Trophoblast cell (in vitro differentiated cells and primary cell): ENCODE results near the gene NCAM2.

Experiments used
- DNase-seq, 2 donors: peaks; one replicate each; pipeline ENCODE4 v3.0.0-alpha.2; 2016
- H2AFZ ChIP-seq: 2 replicates; pipeline ENCODE4 v1.6.1; 2013; ENCODE audit warnings: low read length, moderate library complexity, mild to moderate bottlenecking; ENCODE audit not compliant: insufficient read depth, poor library complexity
- H2AK5ac ChIP-seq: 2 replicates; pipeline ENCODE4 v1.6.1; 2013; ENCODE audit warnings: mild to moderate bottlenecking, low read length
- H2BK120ac ChIP-seq: 2 replicates; pipeline ENCODE4 v1.6.1; 2013; ENCODE audit warnings: low read length, mild to moderate bottlenecking, moderate library complexity; ENCODE audit not compliant: insufficient read depth, poor library complexity
- H2BK12ac ChIP-seq: 2 replicates; pipeline ENCODE4 v1.6.1; 2013; ENCODE audit warnings: mild to moderate bottlenecking, low read length, moderate library complexity
- H2BK5ac ChIP-seq: 2 replicates; pipeline ENCODE4 v1.6.1; 2013; ENCODE audit warnings: low read length, low read depth, moderate library complexity, mild to moderate bottlenecking; ENCODE audit not compliant: poor library complexity
- H3K14ac ChIP-seq: 2 replicates; pipeline ENCODE4 v1.6.1; 2013; ENCODE audit warnings: mild to moderate bottlenecking, low read length
- H3K18ac ChIP-seq: 2 replicates; pipeline ENCODE4 v1.6.1; 2013; ENCODE audit warnings: mild to moderate bottlenecking, low read length
- H3K23ac ChIP-seq: 2 replicates; pipeline ENCODE4 v1.6.1; 2013; ENCODE audit warnings: low read length
- H3K27ac ChIP-seq: 2 replicates; pipeline ENCODE4 v1.5.1; 2013; ENCODE audit warnings: low read depth, mild to moderate bottlenecking, inconsistent platforms, low read length, moderate library complexity
- H3K27me3 ChIP-seq: 2 replicates; pipeline ENCODE4 v1.6.1; 2013; ENCODE audit warnings: inconsistent platforms, mild to moderate bottlenecking, low read length, moderate library complexity; ENCODE audit not compliant: insufficient read depth
- H3K36me3 ChIP-seq, 2 experiments: 1 replicate in 1 of 2; 2 replicates in 1 of 2; pipeline ENCODE4 v1.6.1; 2013; ENCODE audit warnings: low read length in 2 of 2, mild to moderate bottlenecking in 2 of 2, moderate library complexity in 1 of 2; ENCODE audit not compliant: insufficient read depth in 2 of 2, control insufficient read depth in 1 of 2
- H3K4ac ChIP-seq: 2 replicates; pipeline ENCODE4 v1.6.1; 2013; ENCODE audit warnings: low read depth, mild to moderate bottlenecking, low read length, moderate library complexity
- H3K4me1 ChIP-seq, 2 experiments: 1 replicate in 1 of 2; 2 replicates in 1 of 2; pipeline ENCODE4 v1.6.1; 2013; ENCODE audit warnings: low read length in 2 of 2, mild to moderate bottlenecking in 2 of 2, moderate library complexity in 1 of 2; ENCODE audit not compliant: insufficient read depth in 2 of 2, control insufficient read depth in 1 of 2
- H3K4me2 ChIP-seq: 2 replicates; pipeline ENCODE4 v1.6.1; 2013; ENCODE audit warnings: inconsistent platforms, mild to moderate bottlenecking, low read length, moderate library complexity
- H3K4me3 ChIP-seq: 2 replicates; pipeline ENCODE4 v1.5.1; 2013; ENCODE audit warnings: mild to moderate bottlenecking, low read depth, low read length, inconsistent platforms
- H3K79me1 ChIP-seq: one replicate; pipeline ENCODE4 v1.6.1; 2013; ENCODE audit warnings: low read length
- H3K79me2 ChIP-seq: 2 replicates; pipeline ENCODE4 v1.6.1; 2013; ENCODE audit warnings: low read length, mild to moderate bottlenecking; ENCODE audit not compliant: control insufficient read depth, insufficient read depth, poor library complexity
- H3K9ac ChIP-seq: 2 replicates; pipeline ENCODE4 v1.6.1; 2013; ENCODE audit warnings: mild to moderate bottlenecking, low read length
- H3K9me3 ChIP-seq: 2 replicates; pipeline ENCODE4 v1.6.1; 2013; ENCODE audit warnings: low read depth, mild to moderate bottlenecking, control low read depth, inconsistent platforms, low read length; ENCODE audit not compliant: insufficient read depth
- H4K12ac ChIP-seq: 2 replicates; pipeline ENCODE4 v1.6.1; 2013; ENCODE audit warnings: low read depth, mild to moderate bottlenecking, low read length, moderate library complexity
- H4K8ac ChIP-seq: 2 replicates; pipeline ENCODE4 v1.6.1; 2013; ENCODE audit warnings: low read depth, mild to moderate bottlenecking, low read length, moderate library complexity
- H4K91ac ChIP-seq: one replicate; pipeline ENCODE4 v1.6.1; 2013; ENCODE audit warnings: low read depth, mild to moderate bottlenecking, low read length, moderate library complexity
- WGBS: extraction: QIAGEN DNeasy Blood & Tissue Kit; methylation state at CpG from one replicate; pipeline ENCODE4 v1.1.7; 2013; ENCODE audit warnings: missing lambda C conversion rate; ENCODE audit not compliant: insufficient read length, insufficient coverage; ENCODE audit errors: extremely low coverage; 5-methylcytosine and 5-hydroxymethylcytosine counted together

Gene NCAM2

DNA sequence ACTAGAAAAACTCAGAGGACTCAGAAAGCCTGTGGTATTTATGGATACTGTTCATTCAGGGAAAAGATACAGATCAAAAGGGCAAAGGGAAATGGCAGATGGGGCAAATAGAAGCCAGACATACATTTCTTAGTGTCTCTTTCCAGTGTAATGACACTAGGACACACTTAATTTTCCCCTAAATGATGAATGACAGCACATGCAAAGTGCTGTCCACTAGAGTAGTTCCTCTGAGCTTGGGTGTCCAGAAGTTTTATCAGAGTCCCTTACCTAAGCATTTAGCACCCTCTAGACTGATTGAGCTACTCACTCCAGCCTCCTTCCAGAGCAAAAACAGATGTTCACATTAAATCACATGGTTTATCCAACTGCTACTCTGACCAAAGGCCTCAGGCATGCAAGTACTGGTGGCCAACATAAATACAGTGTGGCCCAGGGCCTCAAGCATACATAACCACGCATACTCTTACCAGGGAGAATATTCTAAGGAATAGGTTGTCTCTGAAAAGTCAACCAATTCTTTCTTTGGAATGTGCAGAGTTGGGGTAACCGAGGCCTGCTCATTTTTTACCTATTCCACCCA is 166.9 kb downstream of the NCAM2 start:
- Histone ChIP-seq H3K9ac (no peak overlapping the region), H4K91ac (no peak overlapping the region), H3K23ac (no peak overlapping the region), H3K4me2 (no peak overlapping the region), H2AFZ (no peak overlapping the region), H3K79me1 (no peaks in the 10 kb centered on the region), H3K14ac (no peak overlapping the region), H3K9me3 (no peaks in the 10 kb centered on the region), H3K4ac (no peak overlapping the region), H3K4me1 (no peaks in the 10 kb centered on the region), H3K36me3 (no peaks in the 10 kb centered on the region), H3K79me2 (no peaks in the 10 kb centered on the region), H4K8ac (no peak overlapping the region), H2AK5ac (no peak overlapping the region), H4K12ac (no peak overlapping the region), H2BK5ac (no peak overlapping the region), H2BK120ac (no peak overlapping the region), H3K27ac (no peak overlapping the region), H3K18ac (no peak overlapping the region), H2BK12ac (no peak overlapping the region), H3K27me3 (no peaks in the 10 kb centered on the region), H3K4me3 (no peak overlapping the region)
- no CpG with 5 or more reads among the region's 2 CpGs for WGBS
- no peak for DNase-seq

DNA sequence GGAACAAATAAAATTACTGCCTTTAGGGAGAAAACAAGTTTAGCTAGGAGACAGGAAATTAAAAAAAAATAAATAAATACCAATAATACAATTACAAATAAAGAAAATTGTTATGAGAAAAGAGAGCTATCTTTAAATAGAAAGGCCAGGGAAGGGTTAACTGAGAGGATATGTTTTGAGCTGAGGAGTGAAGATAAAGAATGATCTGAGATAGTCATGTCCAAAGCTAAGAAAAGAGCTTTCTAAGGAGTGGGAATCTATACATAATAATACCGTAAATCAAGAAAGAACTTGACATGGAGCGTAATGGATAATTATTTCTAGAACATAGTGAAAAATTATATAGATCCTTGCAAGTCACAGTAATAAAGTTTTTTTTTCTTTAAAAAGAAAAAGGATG is 176.5 kb downstream of the NCAM2 start:
- Histone ChIP-seq H3K4me3 (no peak overlapping the region), H2AFZ (no peak overlapping the region), H3K9me3 (no peaks in the 10 kb centered on the region), H3K79me2 (no peaks in the 10 kb centered on the region), H3K79me1 (no peaks in the 10 kb centered on the region), H3K18ac (no peak overlapping the region), H3K9ac (no peak overlapping the region), H2BK5ac (no peak overlapping the region), H4K91ac (no peak overlapping the region), H3K27ac (no peak overlapping the region), H3K4ac (no peak overlapping the region), H3K4me2 (no peak overlapping the region), H3K23ac (no peak overlapping the region), H3K14ac (no peak overlapping the region), H3K27me3 (no peaks in the 10 kb centered on the region), H3K4me1 (no peaks in the 10 kb centered on the region), H2BK120ac (no peak overlapping the region), H2BK12ac (no peak overlapping the region), H4K12ac (no peak overlapping the region), H3K36me3 (no peaks in the 10 kb centered on the region), H2AK5ac (no peak overlapping the region), H4K8ac (no peak overlapping the region)
- WGBS = no CpG with 5 or more reads among the region's 2 CpGs
- no peak for DNase-seq

DNA sequence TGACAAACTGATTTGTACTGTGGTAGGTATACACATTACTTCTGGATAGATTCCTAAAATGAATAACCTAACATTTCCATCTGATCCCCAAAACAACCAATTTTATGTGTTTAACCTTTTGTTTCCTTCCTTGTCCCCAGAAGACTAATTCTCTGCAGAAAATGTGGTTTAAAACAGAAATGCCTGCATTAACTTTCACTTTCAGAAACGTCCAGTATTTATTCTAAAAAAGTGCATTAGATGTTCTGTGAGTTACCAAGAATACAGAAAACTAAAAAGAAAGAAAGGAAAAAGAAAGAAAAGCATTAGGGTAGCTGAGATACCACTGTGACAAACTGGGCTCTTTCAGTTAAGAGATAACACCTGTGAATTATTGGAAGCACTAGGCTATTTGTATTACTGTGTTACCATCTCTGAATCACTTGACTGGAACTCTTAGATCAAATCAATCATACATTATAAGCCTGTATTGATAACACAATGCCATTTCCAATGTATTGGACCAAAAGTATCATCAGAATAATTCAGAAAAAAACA is 177.7 kb downstream of the NCAM2 start:
- no peaks in the 10 kb centered on the region for H3K36me3 ChIP-seq
- H3K4me3 ChIP-seq = no peak overlapping the region
- H4K12ac ChIP-seq = no peak overlapping the region
- DNase-seq = no peak
- no peaks in the 10 kb centered on the region for H3K9me3 ChIP-seq
- no peak overlapping the region for H2AK5ac ChIP-seq
- H2BK12ac ChIP-seq = no peak overlapping the region
- H3K4me2 ChIP-seq = no peak overlapping the region
- H3K27me3 ChIP-seq = no peaks in the 10 kb centered on the region
- no peak overlapping the region for H2BK120ac ChIP-seq
- H3K18ac ChIP-seq = no peak overlapping the region
- no peak overlapping the region for H3K14ac ChIP-seq
- H3K4me1 ChIP-seq = no peaks in the 10 kb centered on the region
- H2AFZ ChIP-seq = no peak overlapping the region
- H4K91ac ChIP-seq = no peak overlapping the region
- no peak overlapping the region for H2BK5ac ChIP-seq
- no peak overlapping the region for H4K8ac ChIP-seq
- no peak overlapping the region for H3K23ac ChIP-seq
- H3K4ac ChIP-seq = no peak overlapping the region
- no peaks in the 10 kb centered on the region for H3K79me1 ChIP-seq
- WGBS = no CpG with 5 or more reads among the region's 1 CpG
- H3K79me2 ChIP-seq = no peaks in the 10 kb centered on the region
- H3K27ac ChIP-seq = no peak overlapping the region
- no peak overlapping the region for H3K9ac ChIP-seq

DNA sequence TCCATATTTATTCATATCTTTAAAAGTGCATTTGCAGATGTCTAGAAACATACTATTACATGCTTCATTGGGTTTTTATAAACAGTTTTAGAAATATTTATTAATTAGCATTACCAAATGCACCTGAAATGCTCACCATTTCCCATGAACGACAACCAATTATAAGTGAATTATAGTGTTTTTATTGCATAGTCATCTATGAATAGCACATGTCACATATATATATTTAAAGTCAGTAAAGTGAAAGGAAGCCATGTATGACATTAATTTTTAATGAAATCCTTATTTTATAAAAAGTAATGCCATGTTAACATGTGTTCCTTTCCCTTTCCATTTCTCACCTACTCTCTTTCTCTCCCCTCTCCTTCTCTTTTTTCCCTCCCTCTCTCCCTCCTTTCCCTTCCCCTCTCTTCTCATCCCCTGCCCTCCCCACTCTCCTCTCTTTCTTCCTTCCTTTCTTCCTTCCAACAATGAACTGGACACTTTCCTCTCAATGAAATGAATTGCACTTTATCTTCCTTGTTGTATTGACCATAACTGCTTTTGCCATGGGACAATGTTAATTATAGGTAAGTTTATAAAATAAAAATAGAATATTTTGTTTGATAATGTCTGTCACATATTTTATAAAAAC is 179.3 kb downstream of the NCAM2 start:
- no peaks in the 10 kb centered on the region for H3K9me3 ChIP-seq
- no peaks in the 10 kb centered on the region for H3K27me3 ChIP-seq
- no peak overlapping the region for H3K9ac ChIP-seq
- H3K4me3 ChIP-seq = no peak overlapping the region
- H2BK5ac ChIP-seq = no peak overlapping the region
- H3K4ac ChIP-seq = no peak overlapping the region
- H3K27ac ChIP-seq = no peak overlapping the region
- no peak overlapping the region for H3K14ac ChIP-seq
- H4K12ac ChIP-seq = no peak overlapping the region
- H3K4me1 ChIP-seq = no peaks in the 10 kb centered on the region
- H4K91ac ChIP-seq = no peak overlapping the region
- no peak overlapping the region for H2AK5ac ChIP-seq
- no peaks in the 10 kb centered on the region for H3K36me3 ChIP-seq
- H4K8ac ChIP-seq = no peak overlapping the region
- no peaks in the 10 kb centered on the region for H3K79me1 ChIP-seq
- no peak overlapping the region for H3K18ac ChIP-seq
- no peak for DNase-seq
- no peak overlapping the region for H2AFZ ChIP-seq
- WGBS = no CpG with 5 or more reads among the region's 1 CpG
- no peak overlapping the region for H2BK12ac ChIP-seq
- no peaks in the 10 kb centered on the region for H3K79me2 ChIP-seq
- no peak overlapping the region for H3K23ac ChIP-seq
- H2BK120ac ChIP-seq = no peak overlapping the region
- no peak overlapping the region for H3K4me2 ChIP-seq
